ENCODE data around the gene RNH1. TPM values are rescaled to one million over a fixed set of nuclear protein-coding genes. Genes with fewer than 3 reads are reported as not detected.
"Not testable (repeated sequence)": the region's sequence is repeated elsewhere in the genome, so short reads cannot be mapped to it uniquely, and the experiment has no call there.

The RNH1 gene
- total and polyA plus RNA-seq, 3 experiments from 2014 or later, result 118 to 183 (median 125) TPM

DNA sequence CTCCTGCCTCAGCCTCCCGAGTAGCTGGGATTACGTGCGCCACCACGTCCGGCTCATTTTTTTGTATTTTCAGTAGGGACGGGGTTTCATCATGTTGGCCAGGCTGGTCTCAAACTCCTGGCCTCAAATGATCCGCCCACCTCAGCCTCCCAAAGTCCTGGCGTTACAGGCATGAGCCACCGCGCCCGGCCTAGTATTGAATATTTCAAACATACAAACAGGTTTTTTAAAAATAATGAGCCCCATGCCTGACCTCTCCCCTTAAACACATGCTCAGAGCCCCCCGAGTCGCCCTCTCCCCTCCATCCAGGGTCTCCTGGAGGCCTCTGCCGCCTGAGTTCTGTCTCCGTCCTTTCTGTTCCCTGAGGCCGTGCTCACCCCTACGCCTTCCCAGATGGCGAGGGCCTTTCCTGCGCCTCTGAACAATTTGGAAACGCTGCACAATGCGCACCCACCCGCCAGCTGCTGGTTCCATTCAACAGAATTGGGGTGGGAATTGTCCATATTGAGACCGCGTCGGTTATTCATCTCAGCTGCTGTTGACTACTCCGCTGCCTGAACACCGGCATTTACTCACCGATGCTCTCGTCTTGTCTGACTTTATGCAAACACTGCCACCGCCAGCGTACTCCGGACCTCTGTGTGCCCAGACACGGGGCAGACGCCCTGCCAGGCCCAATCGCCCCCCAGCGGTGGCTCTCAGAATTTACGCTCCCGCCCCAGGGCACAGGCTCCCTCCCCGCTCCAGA is 13.6 kb upstream of the RNH1 start:
- Histone ChIP-seq H3K9me3 (ENCODE audit: low read length) (no peaks in the 10 kb centered on the region), H3K36me3 (ENCODE audit: insufficient read depth, low read length) (no peaks in the 10 kb centered on the region), H3K4me1 (ENCODE audit: insufficient read depth, low read length) (peaks cover 5% of the 10 kb centered on the region), H3K4me3 (ENCODE audit: low read length) (no peak overlapping the region), H3K27me3 (ENCODE audit: insufficient read depth, low read length, poor library complexity, severe bottlenecking) (no peaks in the 10 kb centered on the region), H3K27ac (ENCODE audit: low read depth, low read length) (no peak overlapping the region)
- Mint-ChIP-seq H3K4me1 (peaks cover 2 to 7% (median 4%) of the 10 kb centered on the region in 3 donors), H3K36me3 (peaks cover 0 to 3% (median 0%) of the 10 kb centered on the region in 3 donors), H3K9me3 (peaks cover 3 to 7% (median 3%) of the 10 kb centered on the region in 5 donors), H3K27me3 (peaks cover 0 to 3% of the 10 kb centered on the region in 2 donors), H3K4me3 (peak overlapping the region in 2 of 7 donors; percentile 34 to 61), H3K27ac (peak overlapping the region in 1 of 8 donors; percentile 27)
- ChIA-PET CTCF (interaction anchor here (2.0 kb wide), 1 partner anchor 11 kb away, joined by 4 read pairs; no protein-coding TSS in a partner anchor), POLR2A (no interaction called here)
- DNase-seq, result no peak

- peaks cover 0 to 8% (median 0%) of the 10 kb centered on the region in 3 donors for H3K36me3 Mint-ChIP-seq
- H3K9me3 Mint-ChIP-seq, result peaks cover 3 to 7% (median 3%) of the 10 kb centered on the region in 5 donors
- ChIA-PET CTCF (interaction anchor here (0.6 to 2.9 kb wide), 18 partner anchors 11 to 324 kb away, joined by 3 to 42 read pairs (median 4); partner anchors contain the start of genes BET1L, HRAS, RNH1 and TSPAN4), POLR2A (interaction anchor here (0.9 to 1.6 kb wide), 3 partner anchors 13 to 259 kb away, joined by 3 to 8 read pairs (median 6); no protein-coding TSS in a partner anchor)
- no peaks in the 10 kb centered on the region for H3K9me3 ChIP-seq (ENCODE audit: low read length)
- no peaks in the 10 kb centered on the region for H3K27me3 Mint-ChIP-seq
- H3K27ac ChIP-seq (ENCODE audit: low read depth, low read length), result peak overlapping the region; percentile 38
- peak; percentile 76 to 90 (median 85) for DNase-seq
- peak overlapping the region; percentile 56 for H3K4me3 ChIP-seq (ENCODE audit: low read length)
- peaks cover 5% of the 10 kb centered on the region for H3K4me1 ChIP-seq (ENCODE audit: insufficient read depth, low read length)
- peak overlapping the region; percentile 16 to 88 (median 82) for H3K4me3 Mint-ChIP-seq
- H3K4me1 Mint-ChIP-seq, result peaks cover 2 to 7% (median 4%) of the 10 kb centered on the region in 3 donors
- H3K36me3 ChIP-seq (ENCODE audit: insufficient read depth, low read length), result no peaks in the 10 kb centered on the region
- peak overlapping the region in 7 of 8 donors; percentile 69 to 94 (median 88) for H3K27ac Mint-ChIP-seq
- no peaks in the 10 kb centered on the region for H3K27me3 ChIP-seq (ENCODE audit: insufficient read depth, low read length, poor library complexity, severe bottlenecking)
Measured at GRCh38 chr11:518463-519202, 11.6 kb upstream of the RNH1 start.

- H3K27me3 ChIP-seq (ENCODE audit: insufficient read depth, low read length, poor library complexity, severe bottlenecking); DNase-seq; H3K4me3 ChIP-seq (ENCODE audit: low read length); H3K9me3 ChIP-seq (ENCODE audit: low read length); H3K4me1 Mint-ChIP-seq; H3K27me3 Mint-ChIP-seq; H3K4me1 ChIP-seq (ENCODE audit: insufficient read depth, low read length); H3K9me3 Mint-ChIP-seq; H3K36me3 ChIP-seq (ENCODE audit: insufficient read depth, low read length); H3K27ac ChIP-seq (ENCODE audit: low read depth, low read length): not testable (repeated sequence)
- ChIA-PET CTCF (interaction anchor here (2.9 kb wide), 1 partner anchor 9 kb away, joined by 42 read pairs; the partner anchor contains the start of gene RNH1), POLR2A (interaction anchor here (0.5 to 0.6 kb wide), 2 partner anchors 28 to 66 kb away, joined by 3 to 9 read pairs; no protein-coding TSS in a partner anchor)
- peaks cover 0 to 16% (median 1%) of the 10 kb centered on the region in 3 donors for H3K36me3 Mint-ChIP-seq
- peak overlapping the region in 2 of 8 donors; percentile 60 to 76 for H3K27ac Mint-ChIP-seq
- peak overlapping the region in 1 of 7 donors; percentile 65 for H3K4me3 Mint-ChIP-seq
Measured at GRCh38 chr11:516918-517685, 10.1 kb upstream of the RNH1 start.

DNA sequence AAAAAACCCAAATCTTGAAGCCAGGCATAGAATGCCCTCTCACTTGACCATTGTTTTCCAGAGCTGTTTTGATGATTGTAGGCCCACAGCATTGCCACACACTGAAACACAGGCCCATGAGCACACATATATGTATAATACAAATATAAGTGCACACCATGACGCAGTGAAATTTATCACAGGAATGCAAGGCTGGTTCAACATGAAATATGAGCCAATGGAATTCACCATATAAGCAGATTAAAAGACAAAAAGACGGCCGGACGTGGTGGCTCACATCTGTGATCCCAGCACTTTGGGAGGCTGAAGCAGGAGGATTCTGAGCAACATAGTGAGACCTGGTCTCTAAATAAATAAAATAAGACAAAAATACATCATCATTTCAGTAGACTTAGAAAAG is 9.4 kb upstream of the RNH1 start:
- H3K4me1 Mint-ChIP-seq, result peaks cover 4 to 7% (median 4%) of the 10 kb centered on the region in 3 donors
- Histone ChIP-seq H3K4me3 (ENCODE audit: low read length) (no peak overlapping the region), H3K27ac (ENCODE audit: low read depth, low read length) (no peak overlapping the region), H3K4me1 (ENCODE audit: insufficient read depth, low read length) (peaks cover 5% of the 10 kb centered on the region), H3K36me3 (ENCODE audit: insufficient read depth, low read length) (no peaks in the 10 kb centered on the region), H3K27me3 (ENCODE audit: insufficient read depth, low read length, poor library complexity, severe bottlenecking) (no peaks in the 10 kb centered on the region), H3K9me3 (ENCODE audit: low read length) (no peaks in the 10 kb centered on the region)
- peak overlapping the region in 1 of 8 donors; percentile 76 for H3K27ac Mint-ChIP-seq
- H3K36me3 Mint-ChIP-seq, result peaks cover 0 to 19% (median 1%) of the 10 kb centered on the region in 3 donors
- CTCF ChIA-PET, result no interaction called here
- POLR2A ChIA-PET, result interaction anchor here (0.5 to 0.6 kb wide), 2 partner anchors 28 to 65 kb away, joined by 3 to 9 read pairs; no protein-coding TSS in a partner anchor
- H3K27me3 Mint-ChIP-seq, result no peaks in the 10 kb centered on the region
- peaks cover 3 to 7% (median 3%) of the 10 kb centered on the region in 5 donors for H3K9me3 Mint-ChIP-seq
- no peak for DNase-seq
- peak overlapping the region in 1 of 7 donors; percentile 55 for H3K4me3 Mint-ChIP-seq

DNA sequence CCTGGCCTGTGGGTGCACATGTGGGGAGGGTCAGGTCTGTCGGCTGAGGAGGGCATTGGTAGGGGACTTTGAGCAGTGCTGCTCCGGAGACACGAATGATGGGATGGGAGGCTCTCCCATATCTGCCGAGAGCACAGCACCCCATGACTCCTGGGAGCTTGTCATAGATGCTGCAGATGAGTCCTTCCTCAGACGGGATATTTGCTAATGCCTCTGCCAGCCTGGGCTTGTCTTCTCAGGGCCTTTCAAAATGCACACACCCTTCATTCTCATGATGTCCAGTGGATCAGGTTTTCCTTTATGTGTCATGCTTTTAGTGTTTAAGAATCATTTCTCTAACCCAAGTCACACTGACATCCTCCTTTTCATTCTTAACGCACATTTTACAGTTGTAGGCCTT is 8.1 kb upstream of the RNH1 start:
- POLR2A ChIA-PET, result no interaction called here

GRCh38 chr11:514606-515005 is 7.6 kb upstream of the RNH1 start:
- ChIA-PET CTCF (no interaction called here), POLR2A (no interaction called here)
- Mint-ChIP-seq H3K4me3 (no peak overlapping the region), H3K27ac (no peak overlapping the region), H3K36me3 (peaks cover 0 to 29% (median 4%) of the 10 kb centered on the region in 3 donors), H3K4me1 (peaks cover 4 to 6% (median 4%) of the 10 kb centered on the region in 3 donors), H3K9me3 (peaks cover 3 to 7% (median 3%) of the 10 kb centered on the region in 5 donors), H3K27me3 (no peaks in the 10 kb centered on the region)
- Histone ChIP-seq H3K4me3 (ENCODE audit: low read length) (no peak overlapping the region), H3K36me3 (ENCODE audit: insufficient read depth, low read length) (no peaks in the 10 kb centered on the region), H3K4me1 (ENCODE audit: insufficient read depth, low read length) (peaks cover 5% of the 10 kb centered on the region), H3K27ac (ENCODE audit: low read depth, low read length) (no peak overlapping the region), H3K9me3 (ENCODE audit: low read length) (no peaks in the 10 kb centered on the region), H3K27me3 (ENCODE audit: insufficient read depth, low read length, poor library complexity, severe bottlenecking) (no peaks in the 10 kb centered on the region)
- no peak for DNase-seq

More for the DNA sequence above, 8.1 kb upstream of the RNH1 start:
- Histone ChIP-seq H3K36me3 (ENCODE audit: insufficient read depth, low read length) (no peaks in the 10 kb centered on the region), H3K27ac (ENCODE audit: low read depth, low read length) (no peak overlapping the region), H3K4me1 (ENCODE audit: insufficient read depth, low read length) (peaks cover 5% of the 10 kb centered on the region), H3K27me3 (ENCODE audit: insufficient read depth, low read length, poor library complexity, severe bottlenecking) (no peaks in the 10 kb centered on the region), H3K4me3 (ENCODE audit: low read length) (no peak overlapping the region), H3K9me3 (ENCODE audit: low read length) (no peaks in the 10 kb centered on the region)
- peak overlapping the region in 1 of 8 donors; percentile 74 for H3K27ac Mint-ChIP-seq
- H3K4me3 Mint-ChIP-seq, result peak overlapping the region in 1 of 7 donors; percentile 20
- H3K36me3 Mint-ChIP-seq, result peaks cover 0 to 24% (median 1%) of the 10 kb centered on the region in 3 donors
- no peaks in the 10 kb centered on the region for H3K27me3 Mint-ChIP-seq
- H3K9me3 Mint-ChIP-seq, result peaks cover 3 to 7% (median 3%) of the 10 kb centered on the region in 5 donors
- CTCF ChIA-PET, result no interaction called here
- no peak for DNase-seq
- H3K4me1 Mint-ChIP-seq, result peaks cover 4% of the 10 kb centered on the region in 3 donors

DNA sequence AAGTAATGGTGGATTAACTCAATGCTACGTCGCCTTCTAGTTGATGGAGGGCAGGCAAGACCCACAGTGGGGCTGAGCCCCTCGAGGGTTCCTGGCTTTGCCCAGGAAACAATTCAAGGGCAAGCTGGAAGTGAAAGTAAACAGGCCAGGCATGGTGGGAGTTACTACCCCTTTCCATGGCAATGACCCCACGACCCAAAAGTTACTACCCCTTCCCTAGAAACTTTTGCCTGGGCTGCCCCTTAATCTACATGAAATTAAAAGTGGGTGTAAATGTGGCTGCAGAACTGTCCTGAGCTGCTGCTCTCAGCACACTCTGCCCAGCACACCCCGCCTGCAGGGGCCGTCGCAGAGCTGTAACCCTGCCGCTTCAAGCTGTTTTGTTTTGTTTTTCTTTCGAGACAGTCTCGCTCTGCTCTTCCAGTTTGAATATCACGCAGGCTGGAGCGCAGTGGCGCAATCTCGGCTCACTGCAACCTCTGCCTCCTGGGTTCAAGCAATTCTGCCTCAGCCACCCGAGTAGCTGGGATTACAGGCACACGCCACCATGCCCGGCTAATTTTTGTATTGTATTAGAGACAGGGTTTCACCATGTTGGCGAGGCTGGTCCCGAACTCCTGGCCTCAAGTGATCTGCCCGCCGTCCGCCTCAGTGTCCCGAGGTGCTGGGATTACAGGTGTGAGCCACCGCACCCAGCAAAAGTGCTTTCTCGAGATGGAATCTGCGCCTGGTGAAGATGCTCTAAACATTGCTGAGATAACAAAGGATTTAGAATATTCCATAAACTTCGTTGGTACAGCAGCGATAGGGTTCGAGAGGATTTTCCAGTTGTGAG is 5.9 kb upstream of the RNH1 start:
- H3K27me3 Mint-ChIP-seq, result no peaks in the 10 kb centered on the region
- H3K4me1 ChIP-seq (ENCODE audit: insufficient read depth, low read length), result peaks cover 2% of the 10 kb centered on the region
- H3K4me3 ChIP-seq (ENCODE audit: low read length), result no peak overlapping the region
- DNase-seq, result no peak
- H3K4me1 Mint-ChIP-seq, result peaks cover 0 to 6% (median 3%) of the 10 kb centered on the region in 3 donors
- peak overlapping the region in 1 of 7 donors; percentile 68 for H3K4me3 Mint-ChIP-seq
- peaks cover 5% of the 10 kb centered on the region for H3K36me3 ChIP-seq (ENCODE audit: insufficient read depth, low read length)
- no peaks in the 10 kb centered on the region for H3K9me3 ChIP-seq (ENCODE audit: low read length)
- no peak overlapping the region for H3K27ac ChIP-seq (ENCODE audit: low read depth, low read length)
- ChIA-PET POLR2A (no interaction called here), CTCF (no interaction called here)
- peak overlapping the region in 3 of 8 donors; percentile 36 to 69 (median 63) for H3K27ac Mint-ChIP-seq
- no peaks in the 10 kb centered on the region for H3K27me3 ChIP-seq (ENCODE audit: insufficient read depth, low read length, poor library complexity, severe bottlenecking)
- peaks cover 0 to 35% (median 4%) of the 10 kb centered on the region in 3 donors for H3K36me3 Mint-ChIP-seq
- H3K9me3 Mint-ChIP-seq, result peaks cover 3 to 7% (median 3%) of the 10 kb centered on the region in 5 donors
